Effector memory CD8-positive, alpha-beta T cell (primary cell): ENCODE data around the gene CALCR.

ENCODE experiments used
- ATAC-seq: fragments of 150-1000 bp; cut with Tn5 transposase; replicated peaks from 2 replicates; pipeline ENCODE4 v1.10.0; 2021; ENCODE audit warnings: mild to moderate bottlenecking, moderate library complexity
- DNase-seq, 3 experiments: peaks; one replicate each; pipeline ENCODE4 v3.0.0; 2021
- H3K27ac Mint-ChIP-seq, 2 donors: one replicate each; pipeline ENCODE4 v1.8.0; 2022; ENCODE audit warnings: mild to moderate bottlenecking in 2 of 2, mixed read lengths in 2 of 2, moderate library complexity in 2 of 2
- H3K27me3 Mint-ChIP-seq, 2 donors: one replicate each; pipeline ENCODE4 v1.8.0; 2022; ENCODE audit warnings: mixed read lengths in 2 of 2
- H3K36me3 Mint-ChIP-seq: one replicate; pipeline ENCODE4 v1.8.0; 2022; ENCODE audit warnings: mild to moderate bottlenecking, moderate library complexity, mixed read lengths; ENCODE audit not compliant: insufficient read depth
- H3K4me1 Mint-ChIP-seq, 2 donors: one replicate each; pipeline ENCODE4 v1.8.0; 2022; ENCODE audit warnings: low read depth in 2 of 2, mixed read lengths in 2 of 2
- H3K4me3 Mint-ChIP-seq, 2 donors: one replicate each; pipeline ENCODE4 v1.8.0; 2022; ENCODE audit warnings: mild to moderate bottlenecking in 2 of 2, mixed read lengths in 2 of 2, moderate library complexity in 2 of 2
- H3K9me3 Mint-ChIP-seq, 2 donors: one replicate each; pipeline ENCODE4 v1.8.0; 2022; ENCODE audit warnings: mixed read lengths in 2 of 2

The CALCR gene

GRCh38 chr7:93399642-93400041 lies 174.9 kb downstream of the CALCR start:
- no peak for DNase-seq
- Mint-ChIP-seq H3K36me3 (no peaks in the 10 kb centered on the region), H3K4me1 (no peaks in the 10 kb centered on the region), H3K4me3 (no peak overlapping the region), H3K27ac (no peak overlapping the region), H3K27me3 (peaks cover 14 to 22% of the 10 kb centered on the region in 2 donors), H3K9me3 (no peaks in the 10 kb centered on the region)
- ATAC-seq: no peak

GRCh38 chr7:93392984-93393383 lies 181.5 kb downstream of the CALCR start:
- H3K36me3 Mint-ChIP-seq: no peaks in the 10 kb centered on the region
- no peak for ATAC-seq

GRCh38 chr7:93390660-93391059 lies 183.9 kb downstream of the CALCR start:
- no peak overlapping the region for H3K27ac Mint-ChIP-seq
- H3K27me3 Mint-ChIP-seq: peaks cover 24 to 35% of the 10 kb centered on the region in 2 donors
- DNase-seq (no peak), ATAC-seq (no peak)
- no peaks in the 10 kb centered on the region for H3K36me3 Mint-ChIP-seq
- H3K4me1 Mint-ChIP-seq: no peaks in the 10 kb centered on the region
- H3K4me3 Mint-ChIP-seq: no peak overlapping the region
- no peaks in the 10 kb centered on the region for H3K9me3 Mint-ChIP-seq

More at GRCh38 chr7:93392984-93393383, 181.5 kb downstream of the CALCR start:
- no peak overlapping the region for H3K27ac Mint-ChIP-seq
- no peak overlapping the region for H3K4me3 Mint-ChIP-seq
- H3K27me3 Mint-ChIP-seq: peaks cover 11 to 13% of the 10 kb centered on the region in 2 donors
- DNase-seq: no peak
- H3K4me1 Mint-ChIP-seq: no peaks in the 10 kb centered on the region
- no peaks in the 10 kb centered on the region for H3K9me3 Mint-ChIP-seq

GRCh38 chr7:93382362-93382761 lies 192.2 kb downstream of the CALCR start:
- no peak overlapping the region for H3K4me3 Mint-ChIP-seq
- H3K9me3 Mint-ChIP-seq: no peaks in the 10 kb centered on the region
- no peaks in the 10 kb centered on the region for H3K4me1 Mint-ChIP-seq
- DNase-seq (no peak), ATAC-seq (no peak)
- peaks cover 35 to 37% of the 10 kb centered on the region in 2 donors for H3K27me3 Mint-ChIP-seq
- no peak overlapping the region for H3K27ac Mint-ChIP-seq
- no peaks in the 10 kb centered on the region for H3K36me3 Mint-ChIP-seq

- Mint-ChIP-seq H3K4me1 (no peaks in the 10 kb centered on the region), H3K9me3 (no peaks in the 10 kb centered on the region), H3K27me3 (peaks cover 12 to 26% of the 10 kb centered on the region in 2 donors), H3K4me3 (no peak overlapping the region), H3K27ac (no peak overlapping the region), H3K36me3 (peaks cover 3% of the 10 kb centered on the region)
- ATAC-seq (no peak), DNase-seq (no peak)
Measured at GRCh38 chr7:93378131-93378760, 196.3 kb downstream of the CALCR start.

GRCh38 chr7:93375603-93376002 lies 198.9 kb downstream of the CALCR start:
- H3K27ac Mint-ChIP-seq: no peak overlapping the region

More at GRCh38 chr7:93375603-93376002, 198.9 kb downstream of the CALCR start:
- no peak for ATAC-seq
- H3K4me3 Mint-ChIP-seq: no peak overlapping the region
- H3K36me3 Mint-ChIP-seq: peaks cover 3% of the 10 kb centered on the region
- no peaks in the 10 kb centered on the region for H3K4me1 Mint-ChIP-seq
- DNase-seq: no peak
- no peaks in the 10 kb centered on the region for H3K9me3 Mint-ChIP-seq
- peaks cover 19 to 42% of the 10 kb centered on the region in 2 donors for H3K27me3 Mint-ChIP-seq
